Measurements from ENCODE around the gene CTXN1. TPM values are rescaled to one million over a fixed set of nuclear protein-coding genes. Genes with fewer than 3 reads are reported as not detected.

The CTXN1 gene
- total RNA-seq, 1 donor = 2.5 TPM

DNA sequence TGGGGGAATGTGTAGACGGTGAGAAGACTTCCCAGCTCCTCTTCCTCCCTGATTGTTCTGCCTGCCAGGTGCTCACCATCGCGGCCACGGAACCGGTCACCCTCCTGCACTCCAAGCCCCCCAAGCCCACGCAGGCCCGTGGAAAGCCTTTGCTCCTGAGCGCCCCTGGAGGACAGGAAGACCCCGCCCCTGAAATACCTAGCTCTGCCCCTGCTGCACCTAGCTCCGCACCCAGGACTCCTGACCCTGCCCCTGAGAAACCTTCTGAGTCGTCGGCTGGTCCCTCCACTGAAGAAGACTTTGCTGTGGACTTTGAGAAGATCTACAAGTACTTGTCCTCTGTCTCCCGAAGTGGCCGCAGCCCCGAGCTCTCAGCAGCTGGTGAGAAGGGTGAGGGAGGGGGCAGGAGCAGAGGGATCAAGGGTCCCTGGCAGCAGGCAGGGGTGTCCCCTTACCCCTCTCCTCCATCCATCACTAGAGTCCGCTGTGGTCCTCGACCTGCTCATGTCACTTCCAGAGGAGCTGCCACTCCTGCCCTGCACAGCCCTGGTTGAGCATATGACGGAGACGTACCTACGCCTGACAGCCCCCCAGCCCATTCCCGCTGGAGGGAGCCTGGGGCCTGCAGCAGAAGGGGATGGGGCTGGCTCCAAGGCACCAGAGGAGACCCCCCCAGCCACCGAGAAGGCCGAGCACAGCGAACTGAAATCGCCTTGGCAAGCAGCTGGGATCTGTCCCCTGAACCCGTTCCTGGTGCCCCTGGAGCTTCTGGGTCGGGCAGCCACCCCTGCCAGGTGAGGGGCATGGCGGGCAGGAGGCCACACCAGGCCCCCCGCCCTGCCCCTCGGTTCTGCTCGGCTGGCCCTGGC lies 3.7 kb downstream of the CTXN1 start:
- peak overlapping the region; percentile 72 for H3K4me3 ChIP-seq (ENCODE audit: insufficient read depth, low read length)
- H3K4me2 ChIP-seq (ENCODE audit: insufficient read depth, low read length) = peak overlapping the region; percentile 91
- H3K9me3 ChIP-seq (ENCODE audit: low read depth, low read length) = no peaks in the 10 kb centered on the region
- TF ChIP-seq, protein P1, sequence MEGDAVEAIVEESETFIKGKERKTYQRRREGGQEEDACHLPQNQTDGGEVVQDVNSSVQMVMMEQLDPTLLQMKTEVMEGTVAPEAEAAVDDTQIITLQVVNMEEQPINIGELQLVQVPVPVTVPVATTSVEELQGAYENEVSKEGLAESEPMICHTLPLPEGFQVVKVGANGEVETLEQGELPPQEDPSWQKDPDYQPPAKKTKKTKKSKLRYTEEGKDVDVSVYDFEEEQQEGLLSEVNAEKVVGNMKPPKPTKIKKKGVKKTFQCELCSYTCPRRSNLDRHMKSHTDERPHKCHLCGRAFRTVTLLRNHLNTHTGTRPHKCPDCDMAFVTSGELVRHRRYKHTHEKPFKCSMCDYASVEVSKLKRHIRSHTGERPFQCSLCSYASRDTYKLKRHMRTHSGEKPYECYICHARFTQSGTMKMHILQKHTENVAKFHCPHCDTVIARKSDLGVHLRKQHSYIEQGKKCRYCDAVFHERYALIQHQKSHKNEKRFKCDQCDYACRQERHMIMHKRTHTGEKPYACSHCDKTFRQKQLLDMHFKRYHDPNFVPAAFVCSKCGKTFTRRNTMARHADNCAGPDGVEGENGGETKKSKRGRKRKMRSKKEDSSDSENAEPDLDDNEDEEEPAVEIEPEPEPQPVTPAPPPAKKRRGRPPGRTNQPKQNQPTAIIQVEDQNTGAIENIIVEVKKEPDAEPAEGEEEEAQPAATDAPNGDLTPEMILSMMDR (IDR thresholded peaks at IDR 0.05; ENCODE audit: extremely low read depth, low read depth, low read length) = no peak
- peaks cover 23% of the 10 kb centered on the region for H3K4me1 ChIP-seq (ENCODE audit: insufficient read depth, low read length)
- peaks cover 9% of the 10 kb centered on the region for H4K20me1 ChIP-seq (ENCODE audit: insufficient read depth, low read length)
- H3K27me3 ChIP-seq (ENCODE audit: insufficient read depth, low read length) = peaks cover 12% of the 10 kb centered on the region
- no peak overlapping the region for H2AFZ ChIP-seq (ENCODE audit: low read length)
- H3K36me3 ChIP-seq (ENCODE audit: insufficient read depth, low read length) = peaks cover 14% of the 10 kb centered on the region
- peaks cover 17% of the 10 kb centered on the region for H3K79me2 ChIP-seq (ENCODE audit: insufficient read depth, low read length)
- DNase-seq (ENCODE audit: insufficient read length, low spot score, missing footprints) = peak; percentile 52
- H3K27ac ChIP-seq (ENCODE audit: low read depth, low read length) = peak overlapping the region; percentile 91

DNA sequence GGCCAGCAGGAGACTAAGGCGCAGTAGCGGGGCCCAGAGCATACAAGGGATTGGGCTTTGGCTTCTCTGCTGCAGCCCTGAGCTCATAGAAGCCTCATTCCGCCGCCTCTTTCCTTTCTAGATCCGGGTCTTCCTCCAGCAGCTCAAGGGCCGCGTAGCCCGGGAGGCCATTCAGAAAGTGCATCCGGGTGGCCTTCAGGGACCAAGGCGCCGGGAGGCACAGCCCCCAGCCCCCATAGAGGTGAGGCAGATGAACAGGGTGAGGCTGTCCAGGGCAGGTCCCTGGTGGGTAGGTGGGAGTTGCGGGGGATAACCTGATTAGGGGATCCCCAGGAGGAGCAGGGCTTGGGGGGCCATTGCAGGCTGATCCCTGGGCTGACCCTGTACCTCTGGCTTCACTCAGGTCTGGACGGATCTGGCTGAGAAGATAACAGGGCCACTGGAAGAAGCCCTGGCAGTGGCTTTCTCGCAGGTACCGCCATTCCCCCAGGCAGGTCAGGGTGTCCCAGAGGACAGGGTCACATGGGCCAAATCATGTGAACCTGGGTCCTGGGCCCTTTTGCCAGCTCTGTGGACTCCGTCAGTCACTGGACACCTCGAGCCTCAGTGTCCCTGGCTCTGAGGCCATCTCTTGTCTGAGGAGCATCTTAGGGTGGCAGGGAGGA lies 4.5 kb downstream of the CTXN1 start:
- Histone ChIP-seq H2AFZ (ENCODE audit: low read length) (peak overlapping the region; percentile 85), H3K36me3 (ENCODE audit: insufficient read depth, low read length) (peaks cover 14% of the 10 kb centered on the region), H3K4me3 (ENCODE audit: insufficient read depth, low read length) (peak overlapping the region; percentile 72), H3K9me3 (ENCODE audit: low read depth, low read length) (no peaks in the 10 kb centered on the region), H3K4me2 (ENCODE audit: insufficient read depth, low read length) (peak overlapping the region; percentile 91), H3K4me1 (ENCODE audit: insufficient read depth, low read length) (peaks cover 22% of the 10 kb centered on the region), H3K27me3 (ENCODE audit: insufficient read depth, low read length) (peaks cover 16% of the 10 kb centered on the region), H4K20me1 (ENCODE audit: insufficient read depth, low read length) (peaks cover 9% of the 10 kb centered on the region), H3K27ac (ENCODE audit: low read depth, low read length) (peak overlapping the region; percentile 91), H3K79me2 (ENCODE audit: insufficient read depth, low read length) (peaks cover 17% of the 10 kb centered on the region)
- peak; percentile 63 for DNase-seq (ENCODE audit: insufficient read length, low spot score, missing footprints)
- TF ChIP-seq, protein P1 (IDR thresholded peaks at IDR 0.05; ENCODE audit: extremely low read depth, low read depth, low read length) = no peak

DNA sequence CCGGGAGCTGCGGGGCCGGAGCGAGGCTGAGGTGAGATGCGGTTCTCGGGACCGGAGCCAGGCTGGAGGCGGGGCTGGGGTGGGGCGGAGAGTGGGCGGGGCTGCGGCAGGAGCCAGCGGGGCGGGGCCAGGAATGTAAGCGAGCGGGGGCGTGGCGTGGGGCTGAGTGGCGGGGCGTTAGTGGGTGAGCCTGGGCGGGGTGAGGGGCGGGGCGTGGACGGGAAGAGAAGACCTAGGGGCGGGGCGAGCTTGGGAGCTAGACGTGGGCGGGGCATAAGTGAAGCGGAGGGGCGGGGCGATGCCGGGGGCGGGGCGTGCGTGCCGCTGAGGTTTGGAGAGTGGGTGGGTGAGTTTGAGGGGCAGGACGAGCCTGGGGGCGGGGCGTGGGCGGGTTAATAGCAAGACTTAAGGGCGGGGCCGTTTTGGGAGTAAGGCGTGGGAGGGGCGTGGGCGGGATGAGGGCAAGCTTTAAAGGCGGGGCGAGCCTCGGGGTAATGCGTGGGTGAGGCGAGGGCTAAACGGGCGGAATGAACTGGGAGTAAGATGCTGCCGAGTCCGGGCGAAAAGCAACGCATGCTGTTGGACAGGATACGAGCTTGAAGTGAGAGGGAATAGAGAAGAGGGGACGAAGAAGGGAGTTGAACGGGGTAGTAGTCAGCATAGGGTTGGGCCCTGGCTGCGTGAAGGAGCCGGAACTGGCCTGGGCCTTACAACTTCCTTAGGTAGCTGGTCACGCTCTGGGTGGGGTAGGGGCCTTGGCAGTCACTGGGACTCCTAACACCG lies 5.2 kb downstream of the CTXN1 start:
- peak overlapping the region; percentile 91 for H3K4me2 ChIP-seq (ENCODE audit: insufficient read depth, low read length)
- H3K27ac ChIP-seq (ENCODE audit: low read depth, low read length) = peak overlapping the region; percentile 91
- H3K4me3 ChIP-seq (ENCODE audit: insufficient read depth, low read length) = peak overlapping the region; percentile 80
- H3K9me3 ChIP-seq (ENCODE audit: low read depth, low read length) = no peaks in the 10 kb centered on the region
- peak; percentile 100 for DNase-seq (ENCODE audit: insufficient read length, low spot score, missing footprints)
- peaks cover 20% of the 10 kb centered on the region for H3K27me3 ChIP-seq (ENCODE audit: insufficient read depth, low read length)
- peak overlapping the region; percentile 85 for H2AFZ ChIP-seq (ENCODE audit: low read length)
- TF ChIP-seq, protein P1 (IDR thresholded peaks at IDR 0.05; ENCODE audit: extremely low read depth, low read depth, low read length) = no peak
- peaks cover 17% of the 10 kb centered on the region for H3K79me2 ChIP-seq (ENCODE audit: insufficient read depth, low read length)
- peaks cover 21% of the 10 kb centered on the region for H3K4me1 ChIP-seq (ENCODE audit: insufficient read depth, low read length)
- H4K20me1 ChIP-seq (ENCODE audit: insufficient read depth, low read length) = peaks cover 9% of the 10 kb centered on the region
- H3K36me3 ChIP-seq (ENCODE audit: insufficient read depth, low read length) = peaks cover 14% of the 10 kb centered on the region
